Measurements from ENCODE around the gene APCDD1L. TPM values are rescaled to one million over a fixed set of nuclear protein-coding genes. Genes with fewer than 3 reads are reported as not detected.
A peak's percentile ranks its signal among the peaks of the same experiment; 100 is the strongest.

APCDD1L gene
- total RNA-seq, 1 experiment from 2014 or later, result not detected

DNA sequence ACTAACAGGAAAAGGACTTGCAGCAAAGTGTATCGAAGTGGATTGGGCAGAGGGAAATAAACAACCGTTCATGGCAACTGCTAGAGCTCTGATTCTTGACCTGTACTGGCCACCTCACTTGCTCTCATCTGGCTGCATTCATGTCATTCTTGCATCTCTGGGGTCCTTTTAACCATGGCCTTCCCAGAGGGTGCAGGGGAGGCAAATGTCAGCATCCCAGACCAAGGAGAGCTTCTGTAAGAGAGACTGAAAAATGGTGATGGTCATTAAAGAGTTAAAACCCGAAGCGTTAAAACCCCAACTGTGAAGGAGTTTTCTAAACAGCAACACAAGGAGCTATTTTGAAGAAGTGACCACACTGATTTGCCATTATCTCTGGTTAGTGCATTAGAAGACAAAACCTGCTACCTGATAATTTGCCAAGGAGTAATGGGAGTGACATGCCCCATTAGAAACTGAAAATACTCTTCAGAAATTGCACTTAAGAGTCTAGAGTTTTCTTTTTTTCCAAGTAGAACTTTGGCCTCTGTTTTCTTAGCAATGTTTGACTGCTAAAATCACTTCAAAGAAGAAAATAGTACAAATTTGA is 62.4 kb downstream of the APCDD1L start:
- Histone ChIP-seq H3K4me2 (ENCODE audit: low read depth, low read length, poor library complexity, severe bottlenecking) (no peak overlapping the region), H3K27me3 (ENCODE audit: low read length) (no peaks in the 10 kb centered on the region), H3K27ac (ENCODE audit: low read length) (no peak overlapping the region)

DNA sequence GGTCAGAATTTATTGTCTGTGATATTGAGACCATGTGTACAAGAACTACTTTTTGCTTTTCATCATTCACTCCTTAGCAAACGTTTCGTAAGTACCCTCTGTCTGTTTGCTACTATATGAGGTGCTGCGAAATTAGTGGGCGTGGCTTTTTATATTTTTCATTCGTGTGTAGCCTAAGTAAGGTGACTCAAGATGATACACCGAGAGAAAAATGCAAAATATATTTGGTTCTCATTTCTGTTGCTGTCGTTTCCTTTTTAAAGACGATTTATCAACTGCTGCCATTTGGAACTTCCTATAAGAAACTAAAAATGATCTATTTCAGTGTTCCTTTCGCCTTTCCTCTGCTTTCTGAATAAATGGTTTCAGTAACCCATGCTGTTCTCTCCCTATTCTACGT is 64.9 kb downstream of the APCDD1L start:
- H3K9ac ChIP-seq (ENCODE audit: low read length), result no peak overlapping the region
- DNase-seq, result no peak
- H3K4me2 ChIP-seq (ENCODE audit: low read depth, low read length, poor library complexity, severe bottlenecking), result no peak overlapping the region
- no peaks in the 10 kb centered on the region for H3K9me2 ChIP-seq (replicated peaks; ENCODE audit: insufficient read depth, low read length)
- 0 out of 2 replicates have a peak, but pooled peaks cover under 1% of the 10 kb centered on the region for H3K79me2 ChIP-seq (ENCODE audit: low read length)
- no peaks in the 10 kb centered on the region for H3K9me3 ChIP-seq (ENCODE audit: low read length)
- H3K27ac ChIP-seq (ENCODE audit: low read length), result no peak overlapping the region
- H3K36me3 ChIP-seq (ENCODE audit: insufficient read depth, low read length), result peaks cover 8% of the 10 kb centered on the region
- H3K4me1 ChIP-seq (ENCODE audit: low read length), result peaks cover 6% of the 10 kb centered on the region; the same call in 1 of the 2 replicates
- no peaks in the 10 kb centered on the region for H3K27me3 ChIP-seq (ENCODE audit: low read length)
- H3K4me3 ChIP-seq (ENCODE audit: low read length), result no peak overlapping the region
- no peak overlapping the region for H2AFZ ChIP-seq (ENCODE audit: low read length)
- H4K20me1 ChIP-seq (ENCODE audit: insufficient read depth, low read depth, low read length), result no peaks in the 10 kb centered on the region; the same call in 1 of the 2 replicates

More for the DNA sequence above, 62.4 kb downstream of the APCDD1L start:
- Histone ChIP-seq H3K9me3 (ENCODE audit: low read length) (no peaks in the 10 kb centered on the region), H3K9ac (ENCODE audit: low read length) (no peak overlapping the region), H3K36me3 (ENCODE audit: insufficient read depth, low read length) (peaks cover 8% of the 10 kb centered on the region; the same call in 1 of the 2 replicates), H4K20me1 (ENCODE audit: insufficient read depth, low read depth, low read length) (no peaks in the 10 kb centered on the region; the same call in 1 of the 2 replicates), H3K4me1 (ENCODE audit: low read length) (peaks cover 14% of the 10 kb centered on the region), H2AFZ (ENCODE audit: low read length) (no peak overlapping the region), H3K9me2 (replicated peaks; ENCODE audit: insufficient read depth, low read length) (no peaks in the 10 kb centered on the region), H3K4me3 (ENCODE audit: low read length) (no peak overlapping the region), H3K79me2 (ENCODE audit: low read length) (no peaks in the 10 kb centered on the region)
- DNase-seq, result no peak

DNA sequence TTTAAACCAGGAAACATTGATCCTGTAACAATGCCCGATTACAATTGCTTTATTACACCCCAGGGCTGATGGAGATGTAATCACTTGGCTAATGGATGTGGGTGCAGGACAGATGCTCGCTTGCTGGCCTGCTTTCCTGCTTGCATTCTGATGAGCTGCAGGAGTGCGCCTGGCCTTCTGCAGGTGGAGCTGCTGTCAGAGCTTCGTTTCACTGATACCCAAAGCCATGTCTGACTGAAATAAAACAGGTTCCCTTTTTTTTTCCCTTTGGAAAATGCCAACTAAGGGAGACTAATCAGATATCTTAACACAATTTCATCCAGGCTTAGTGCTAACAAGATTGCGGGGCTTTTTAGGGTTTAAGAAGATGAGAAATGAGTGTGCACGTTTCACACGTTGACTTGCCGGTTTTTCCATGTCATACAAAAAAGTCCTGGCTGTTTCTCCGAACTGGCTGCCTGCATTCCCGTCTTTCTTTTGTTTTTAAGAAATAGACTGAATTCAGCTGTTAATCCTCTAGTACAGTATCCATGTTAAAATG is 65.4 kb downstream of the APCDD1L start:
- Histone ChIP-seq H3K27ac (ENCODE audit: low read length) (no peak overlapping the region), H3K4me2 (ENCODE audit: low read depth, low read length, poor library complexity, severe bottlenecking) (no peak overlapping the region), H4K20me1 (ENCODE audit: insufficient read depth, low read depth, low read length) (no peaks in the 10 kb centered on the region; the same call in 1 of the 2 replicates), H3K79me2 (ENCODE audit: low read length) (0 out of 2 replicates have a peak, but pooled peaks cover 2% of the 10 kb centered on the region), H3K9me2 (replicated peaks; ENCODE audit: insufficient read depth, low read length) (no peaks in the 10 kb centered on the region), H2AFZ (ENCODE audit: low read length) (no peak overlapping the region), H3K36me3 (ENCODE audit: insufficient read depth, low read length) (peaks cover 8% of the 10 kb centered on the region), H3K4me3 (ENCODE audit: low read length) (no peak overlapping the region), H3K27me3 (ENCODE audit: low read length) (no peaks in the 10 kb centered on the region), H3K9ac (ENCODE audit: low read length) (no peak overlapping the region), H3K4me1 (ENCODE audit: low read length) (peaks cover 6% of the 10 kb centered on the region; the same call in 1 of the 2 replicates), H3K9me3 (ENCODE audit: low read length) (no peaks in the 10 kb centered on the region)
- no peak for DNase-seq

DNA sequence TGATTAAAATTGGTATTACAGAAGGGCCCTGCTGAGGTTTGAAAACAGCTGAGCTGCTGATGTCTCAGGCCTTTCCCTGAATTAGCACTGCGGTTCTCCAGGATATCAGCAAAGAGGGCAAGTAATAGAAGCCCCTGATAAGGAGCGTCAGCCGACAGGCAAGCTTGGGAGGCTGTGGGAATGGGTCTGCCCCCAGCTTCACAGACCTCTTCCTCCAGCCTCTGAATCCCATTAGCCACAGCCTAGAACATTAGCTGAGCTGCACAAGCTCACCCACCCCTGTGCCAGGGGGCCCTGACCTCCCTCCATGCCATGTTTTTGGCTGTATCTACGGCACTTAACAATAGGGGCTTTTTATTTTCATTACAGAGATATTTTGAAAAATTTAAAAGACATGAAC is 66.2 kb downstream of the APCDD1L start:
- H4K20me1 ChIP-seq (ENCODE audit: insufficient read depth, low read depth, low read length), result no peaks in the 10 kb centered on the region; the same call in 1 of the 2 replicates
- no peaks in the 10 kb centered on the region for H3K9me2 ChIP-seq (replicated peaks; ENCODE audit: insufficient read depth, low read length)
- no peak overlapping the region for H2AFZ ChIP-seq (ENCODE audit: low read length)
- no peak overlapping the region for H3K27ac ChIP-seq (ENCODE audit: low read length)
- 0 out of 2 replicates have a peak, but pooled peaks cover 2% of the 10 kb centered on the region for H3K79me2 ChIP-seq (ENCODE audit: low read length)
- peaks cover 9% of the 10 kb centered on the region for H3K36me3 ChIP-seq (ENCODE audit: insufficient read depth, low read length)
- no peak overlapping the region for H3K4me2 ChIP-seq (ENCODE audit: low read depth, low read length, poor library complexity, severe bottlenecking)
- no peaks in the 10 kb centered on the region for H3K9me3 ChIP-seq (ENCODE audit: low read length)
- DNase-seq, result no peak
- H3K4me3 ChIP-seq (ENCODE audit: low read length), result no peak overlapping the region
- peaks cover 6% of the 10 kb centered on the region; the same call in 1 of the 2 replicates for H3K4me1 ChIP-seq (ENCODE audit: low read length)
- no peak overlapping the region for H3K9ac ChIP-seq (ENCODE audit: low read length)
- no peaks in the 10 kb centered on the region for H3K27me3 ChIP-seq (ENCODE audit: low read length)

DNA sequence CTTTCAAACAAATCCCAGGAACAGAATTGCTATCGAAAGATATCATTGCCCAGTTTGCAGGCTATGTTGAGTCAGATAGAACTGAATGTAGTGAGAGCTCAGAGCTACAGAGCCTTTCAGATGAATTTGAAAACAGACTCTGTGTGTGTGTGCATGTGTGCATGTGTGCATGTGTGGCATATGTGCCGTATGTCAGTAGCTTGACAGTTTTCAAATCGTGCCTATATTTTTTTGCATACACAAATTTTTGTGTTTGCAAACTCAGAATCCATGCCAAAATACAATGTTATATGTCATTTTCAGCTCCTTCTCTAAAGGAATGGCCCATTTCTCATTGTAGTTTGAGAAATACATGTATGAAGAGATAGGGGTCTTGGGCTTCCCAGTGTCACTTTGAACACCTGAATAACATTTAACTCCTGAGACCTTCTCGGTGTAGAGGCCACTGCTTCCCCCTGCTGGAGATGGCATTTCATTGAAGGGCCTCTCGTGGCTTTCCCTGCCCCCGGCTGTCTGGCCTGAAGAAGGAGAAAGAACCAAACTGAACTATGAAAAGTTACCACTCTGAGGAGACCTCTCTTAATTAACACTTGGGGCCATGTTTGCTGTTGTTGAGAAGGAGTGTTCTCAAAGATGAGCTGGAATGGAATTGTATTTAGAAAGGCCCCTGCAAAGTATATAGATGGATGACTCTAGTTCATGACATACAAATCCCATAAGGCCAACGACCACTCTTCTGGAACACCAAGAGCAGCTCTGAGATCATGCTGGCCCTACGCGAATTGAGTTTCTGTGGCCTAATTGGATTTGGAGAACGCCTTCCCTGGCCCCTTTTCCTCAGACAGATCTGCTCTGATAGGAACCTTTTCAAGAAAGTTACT is 67.4 kb downstream of the APCDD1L start:
- Histone ChIP-seq H4K20me1 (ENCODE audit: insufficient read depth, low read depth, low read length) (no peaks in the 10 kb centered on the region; the same call in 1 of the 2 replicates), H3K9ac (ENCODE audit: low read length) (no peak overlapping the region), H3K9me2 (replicated peaks; ENCODE audit: insufficient read depth, low read length) (no peaks in the 10 kb centered on the region), H3K27me3 (ENCODE audit: low read length) (no peaks in the 10 kb centered on the region), H2AFZ (ENCODE audit: low read length) (no peak overlapping the region), H3K36me3 (ENCODE audit: insufficient read depth, low read length) (peaks cover 14% of the 10 kb centered on the region), H3K4me2 (ENCODE audit: low read depth, low read length, poor library complexity, severe bottlenecking) (no peak overlapping the region), H3K79me2 (ENCODE audit: low read length) (peaks cover 5% of the 10 kb centered on the region), H3K27ac (ENCODE audit: low read length) (no peak overlapping the region), H3K9me3 (ENCODE audit: low read length) (no peaks in the 10 kb centered on the region), H3K4me1 (ENCODE audit: low read length) (peaks cover 6% of the 10 kb centered on the region; the same call in 1 of the 2 replicates), H3K4me3 (ENCODE audit: low read length) (no peak overlapping the region)
- DNase-seq, result peak; percentile 86

DNA sequence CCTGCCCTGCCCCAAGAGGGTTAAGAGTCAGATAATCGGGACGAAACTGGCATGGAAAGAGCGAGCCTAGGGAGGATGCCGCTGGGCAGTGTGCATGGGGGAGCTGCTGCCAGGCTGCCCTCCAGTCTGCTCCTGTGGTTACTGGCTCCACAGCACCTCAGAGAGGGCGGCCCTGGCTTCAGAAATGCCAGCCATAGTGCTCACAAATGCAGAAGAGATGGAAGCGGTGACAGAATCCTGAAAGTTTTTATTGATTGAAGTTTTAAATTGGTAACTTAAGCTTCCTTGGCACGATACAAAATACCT is 68.3 kb downstream of the APCDD1L start:
- Histone ChIP-seq H3K9me2 (replicated peaks; ENCODE audit: insufficient read depth, low read length) (no peaks in the 10 kb centered on the region), H3K4me1 (ENCODE audit: low read length) (peaks cover 6% of the 10 kb centered on the region; the same call in 1 of the 2 replicates), H3K79me2 (ENCODE audit: low read length) (peaks cover 14% of the 10 kb centered on the region), H4K20me1 (ENCODE audit: insufficient read depth, low read depth, low read length) (no peaks in the 10 kb centered on the region; the same call in 1 of the 2 replicates), H2AFZ (ENCODE audit: low read length) (no peak overlapping the region), H3K9ac (ENCODE audit: low read length) (no peak overlapping the region), H3K27me3 (ENCODE audit: low read length) (no peaks in the 10 kb centered on the region), H3K4me3 (ENCODE audit: low read length) (no peak overlapping the region), H3K4me2 (ENCODE audit: low read depth, low read length, poor library complexity, severe bottlenecking) (no peak overlapping the region), H3K36me3 (ENCODE audit: insufficient read depth, low read length) (peaks cover 17% of the 10 kb centered on the region), H3K9me3 (ENCODE audit: low read length) (no peaks in the 10 kb centered on the region), H3K27ac (ENCODE audit: low read length) (no peak overlapping the region)
- DNase-seq, result no peak

DNA sequence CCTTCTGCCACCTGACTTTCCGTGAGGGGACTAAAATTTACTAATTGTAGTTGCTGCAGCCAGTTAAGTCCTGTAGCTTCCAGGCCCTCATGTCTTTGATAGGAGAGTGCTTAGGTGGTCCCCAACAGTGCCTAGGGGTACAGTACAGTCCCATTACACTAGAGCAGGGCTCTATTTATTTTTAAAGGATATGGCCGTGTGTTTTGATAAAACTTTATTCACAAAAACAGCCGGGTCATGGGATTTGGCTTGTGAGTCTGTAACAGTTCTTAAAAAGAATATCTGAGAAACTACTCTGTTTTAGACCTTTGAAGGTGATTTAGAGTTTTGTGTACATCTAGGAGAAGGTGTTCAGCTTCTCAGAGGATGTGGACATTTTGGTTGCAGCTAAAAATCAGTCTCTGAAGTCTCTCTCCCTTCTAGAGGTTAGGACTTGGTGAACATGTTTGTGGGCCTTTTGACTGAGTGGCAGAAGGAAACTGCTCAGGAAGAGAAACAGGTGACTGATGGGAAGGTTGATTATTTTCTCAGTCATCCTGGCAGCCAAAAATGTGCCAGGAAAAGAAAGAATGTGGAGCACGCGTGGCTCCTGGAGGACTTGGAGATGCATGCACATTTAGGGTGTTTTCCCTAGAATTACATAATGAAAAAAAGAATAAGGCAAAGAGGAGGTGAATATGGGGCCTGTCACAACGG is 68.8 kb downstream of the APCDD1L start:
- H3K4me3 ChIP-seq (ENCODE audit: low read length), result no peak overlapping the region
- no peak for DNase-seq
- peaks cover 18% of the 10 kb centered on the region for H3K79me2 ChIP-seq (ENCODE audit: low read length)
- no peak overlapping the region for H3K27ac ChIP-seq (ENCODE audit: low read length)
- no peaks in the 10 kb centered on the region for H3K9me2 ChIP-seq (replicated peaks; ENCODE audit: insufficient read depth, low read length)
- H2AFZ ChIP-seq (ENCODE audit: low read length), result no peak overlapping the region
- no peaks in the 10 kb centered on the region for H3K27me3 ChIP-seq (ENCODE audit: low read length)
- H3K4me1 ChIP-seq (ENCODE audit: low read length), result peaks cover 6% of the 10 kb centered on the region; the same call in 1 of the 2 replicates
- peaks cover 17% of the 10 kb centered on the region for H3K36me3 ChIP-seq (ENCODE audit: insufficient read depth, low read length)
- no peaks in the 10 kb centered on the region for H3K9me3 ChIP-seq (ENCODE audit: low read length)
- H3K4me2 ChIP-seq (ENCODE audit: low read depth, low read length, poor library complexity, severe bottlenecking), result no peak overlapping the region
- no peaks in the 10 kb centered on the region; the same call in 1 of the 2 replicates for H4K20me1 ChIP-seq (ENCODE audit: insufficient read depth, low read depth, low read length)
- no peak overlapping the region for H3K9ac ChIP-seq (ENCODE audit: low read length)

Data from Karpas-422 (cell line).